Ureter (tissue), 1 donor: ENCODE data around the gene ZNF100. TPM values are rescaled to one million over a fixed set of nuclear protein-coding genes. Genes with fewer than 3 reads are reported as not detected.
"Not testable (repeated sequence)": the region's sequence is repeated elsewhere in the genome, so short reads cannot be mapped to it uniquely, and the experiment has no call there.

ENCODE experiments used
- DNase-seq: peaks from one replicate; pipeline ENCODE4 v3.0.0-alpha.2; 2020; ENCODE audit warnings: low spot score
- total RNA-seq: library from RNA; stranded (reverse); gene quantifications from one replicate; pipeline ENCODE4 v1.2.4, GENCODE V29; 2023
- donor health status: DM: yes; HTN: yes; CAD: no.

The ZNF100 gene
- total RNA-seq, 1 donor from 2014 or later = 21.0 TPM

GRCh38 chr19:21704320-21704719 lies 63.1 kb downstream of the ZNF100 start:
- DNase-seq = no peak

- DNase-seq = no peak
These were observed 68.2 kb downstream of the ZNF100 start for GRCh38 chr19:21699197-21699596.

GRCh38 chr19:21698215-21698614 lies 69.2 kb downstream of the ZNF100 start:
- no peak for DNase-seq

- no peak for DNase-seq
These were observed 69.7 kb downstream of the ZNF100 start for GRCh38 chr19:21697698-21698097.

- DNase-seq = no peak
These were observed 73.0 kb downstream of the ZNF100 start for GRCh38 chr19:21694171-21694906.

- no peak for DNase-seq
These were observed 74.0 kb downstream of the ZNF100 start for GRCh38 chr19:21693399-21693798.

- DNase-seq = no peak
These were observed 75.7 kb downstream of the ZNF100 start for GRCh38 chr19:21691661-21692060.

- no peak for DNase-seq
These were observed 78.9 kb downstream of the ZNF100 start for GRCh38 chr19:21688464-21688863.

GRCh38 chr19:21680671-21681070 lies 86.7 kb downstream of the ZNF100 start:
- DNase-seq = no peak

- DNase-seq = no peak
These were observed 87.4 kb downstream of the ZNF100 start for GRCh38 chr19:21680026-21680425.

- no peak for DNase-seq
These were observed 89.5 kb downstream of the ZNF100 start for GRCh38 chr19:21677696-21678418.

- no peak for DNase-seq
These were observed 92.9 kb downstream of the ZNF100 start for GRCh38 chr19:21674454-21674853.

- DNase-seq = not testable (repeated sequence)
These were observed 93.9 kb downstream of the ZNF100 start for GRCh38 chr19:21673479-21673878.

Other genes with a start within 250 kb of the ZNF100 start
- 39.8 TPM for gene ZNF43, start 68.6 kb upstream of the ZNF100 start, total RNA-seq
- gene ZNF208, start 243.4 kb upstream of the ZNF100 start, total RNA-seq = 32.4 TPM